ENCODE data around the gene LRIG1.

LRIG1 gene

GRCh38 chr3:66487465-66487864 is 13.4 kb downstream of the LRIG1 start:
- no peak for DNase-seq (ENCODE audit: extremely low spot score)
- POLR2A ChIA-PET = no interaction called here
- TF ChIP-seq CTCF (IDR thresholded peaks at IDR 0.05; ENCODE audit: control extremely low read depth, extremely low read depth, low read depth, missing control alignments) = no peak
- CTCF ChIA-PET = interaction anchor here (1.3 to 2.3 kb wide), 2 partner anchors 9 to 12 kb away, joined by 4 to 9 read pairs; no protein-coding TSS in a partner anchor

DNA sequence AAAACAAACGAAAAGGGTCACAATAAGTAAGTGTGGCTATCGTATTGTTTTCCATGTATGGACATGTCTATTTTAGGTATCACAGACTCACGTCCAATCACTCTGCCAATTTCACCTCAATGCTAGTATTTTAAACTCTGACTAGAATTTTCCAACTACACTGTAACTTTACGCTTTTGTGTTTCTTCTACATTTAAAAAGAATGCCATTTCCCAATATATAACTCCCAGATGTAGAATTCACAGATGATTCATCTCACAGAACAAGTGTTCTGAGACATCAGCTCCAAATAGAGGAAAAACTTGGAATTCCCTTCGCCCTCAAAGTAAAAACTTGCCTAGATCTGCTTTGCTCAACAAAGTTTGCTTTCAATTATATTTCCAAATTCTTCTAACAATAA is 14.2 kb downstream of the LRIG1 start:
- CTCF ChIA-PET = interaction anchor here (0.9 to 2.3 kb wide), 7 partner anchors 10 to 79 kb away, joined by 3 to 9 read pairs (median 4); no protein-coding TSS in a partner anchor
- POLR2A ChIA-PET = no interaction called here
- no peak for DNase-seq (ENCODE audit: extremely low spot score)
- TF ChIP-seq CTCF (IDR thresholded peaks at IDR 0.05; ENCODE audit: control extremely low read depth, extremely low read depth, low read depth, missing control alignments) = no peak

GRCh38 chr3:66486202-66486601 is 14.6 kb downstream of the LRIG1 start:
- DNase-seq (ENCODE audit: extremely low spot score) = no peak
- CTCF ChIA-PET = interaction anchor here (0.7 to 2.3 kb wide), 8 partner anchors 10 to 81 kb away, joined by 3 to 9 read pairs (median 4); no protein-coding TSS in a partner anchor
- TF ChIP-seq CTCF (IDR thresholded peaks at IDR 0.05; ENCODE audit: control extremely low read depth, extremely low read depth, low read depth, missing control alignments) = no peak

DNA sequence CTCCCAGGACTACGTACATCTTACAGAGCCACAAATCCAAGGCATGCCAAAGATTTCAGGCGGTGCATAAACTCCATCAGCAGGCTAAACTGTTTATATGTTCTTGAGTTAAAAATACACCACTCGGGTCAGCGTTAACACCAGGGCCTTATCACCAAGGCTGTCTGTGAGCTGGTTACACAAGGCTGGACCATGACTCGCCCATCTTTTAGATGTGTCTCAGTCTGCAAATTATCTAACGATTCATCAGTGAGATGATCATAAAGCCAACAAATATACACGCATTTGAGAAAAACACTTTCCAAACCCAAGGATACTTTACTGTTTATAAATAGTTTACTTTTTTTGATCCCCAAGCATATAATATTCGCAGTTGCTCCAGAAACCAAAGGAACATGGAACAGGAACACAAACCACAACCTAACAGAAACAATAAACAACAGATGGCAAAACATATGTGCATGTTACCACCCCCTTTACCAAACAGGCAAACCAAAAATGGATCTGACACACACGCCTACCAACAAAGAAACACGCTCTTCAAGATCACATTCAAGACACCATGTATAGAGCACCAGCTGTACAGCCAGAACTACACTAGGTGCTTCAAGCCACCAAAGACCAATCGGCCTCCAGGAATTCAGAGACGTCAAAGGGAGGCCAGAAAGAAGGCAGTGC is 15.4 kb downstream of the LRIG1 start:
- CTCF ChIA-PET = interaction anchor here (0.7 to 2.3 kb wide), 5 partner anchors 11 to 81 kb away, joined by 3 to 9 read pairs (median 3); no protein-coding TSS in a partner anchor
- POLR2A ChIA-PET = no interaction called here
- DNase-seq (ENCODE audit: extremely low spot score) = no peak
- no peak for TF ChIP-seq CTCF (IDR thresholded peaks at IDR 0.05; ENCODE audit: control extremely low read depth, extremely low read depth, low read depth, missing control alignments)

More at GRCh38 chr3:66486202-66486601, 14.6 kb downstream of the LRIG1 start:
- POLR2A ChIA-PET = no interaction called here

- ChIA-PET CTCF (interaction anchor here (1.3 to 3.8 kb wide), 4 partner anchors 8 to 77 kb away, joined by 3 to 15 read pairs (median 6); no protein-coding TSS in a partner anchor), POLR2A (no interaction called here)
Observed at GRCh38 chr3:66484106-66484844, 16.5 kb downstream of the LRIG1 start.

More at GRCh38 chr3:66484106-66484844, 16.5 kb downstream of the LRIG1 start:
- no peak for DNase-seq (ENCODE audit: extremely low spot score)
- no peak for TF ChIP-seq CTCF (IDR thresholded peaks at IDR 0.05; ENCODE audit: control extremely low read depth, extremely low read depth, low read depth, missing control alignments)

Data from GM10248 (cell line).